ENCODE results near the gene ADAMTS9. TPM values are rescaled to one million over a fixed set of nuclear protein-coding genes. Genes with fewer than 3 reads are reported as not detected.

The ADAMTS9 gene
- total RNA-seq, 1 donor from 2014 or later, result 47.7 TPM

- no peaks in the 10 kb centered on the region for H4K20me1 ChIP-seq (ENCODE audit: low read depth)
- H2AFZ ChIP-seq (replicated peaks), result no peak overlapping the region
- Mint-ChIP-seq H3K27ac (no peak overlapping the region), H3K36me3 (peaks cover 6% of the 10 kb centered on the region), H3K9me3 (no peaks in the 10 kb centered on the region), H3K4me1 (peaks cover 13% of the 10 kb centered on the region), H3K27me3 (ENCODE audit: insufficient read depth, low read depth) (no peaks in the 10 kb centered on the region), H3K4me3 (no peak overlapping the region)
- H3K27me3 ChIP-seq, result peaks cover 25% of the 10 kb centered on the region
- peak; percentile 79 for DNase-seq (ENCODE audit: low spot score)
- no peaks in the 10 kb centered on the region for H3K36me3 ChIP-seq
- H3K4me2 ChIP-seq, result no peak overlapping the region
- H3K9me3 ChIP-seq (ENCODE audit: low read depth), result no peaks in the 10 kb centered on the region
- TF ChIP-seq EZH2 (IDR thresholded peaks at IDR 0.05), result no peak
- TF ChIP-seq CTCF (IDR thresholded peaks at IDR 0.05), result peak; percentile 82
- TF ChIP-seq EZH2phosphoT487 (IDR thresholded peaks at IDR 0.05), result no peak
- no peak overlapping the region for H3K4me3 ChIP-seq
- H3K4me1 ChIP-seq, result peaks cover 10% of the 10 kb centered on the region
- H3F3A ChIP-seq (ENCODE audit: low read depth), result peaks cover 8% of the 10 kb centered on the region
- no peaks in the 10 kb centered on the region for H3K79me2 ChIP-seq (ENCODE audit: low read depth)
- H3K9ac ChIP-seq, result no peak overlapping the region
- no peak overlapping the region for H3K27ac ChIP-seq
Observed at GRCh38 chr3:64530434-64531049, 157.3 kb downstream of the ADAMTS9 start.

GRCh38 chr3:64523324-64523723, 164.5 kb downstream of the ADAMTS9 start:
- Histone ChIP-seq H3K36me3 (peaks cover 13% of the 10 kb centered on the region), H4K20me1 (ENCODE audit: low read depth) (no peaks in the 10 kb centered on the region), H3K79me2 (ENCODE audit: low read depth) (no peaks in the 10 kb centered on the region), H3K9ac (no peak overlapping the region), H3K27me3 (no peaks in the 10 kb centered on the region), H2AFZ (replicated peaks) (no peak overlapping the region), H3K4me2 (no peak overlapping the region), H3K27ac (no peak overlapping the region), H3K4me3 (no peak overlapping the region), H3F3A (ENCODE audit: low read depth) (no peaks in the 10 kb centered on the region), H3K4me1 (no peaks in the 10 kb centered on the region), H3K9me3 (ENCODE audit: low read depth) (peaks cover 4% of the 10 kb centered on the region)
- no peaks in the 10 kb centered on the region for H3K27me3 Mint-ChIP-seq (ENCODE audit: insufficient read depth, low read depth)
- DNase-seq (ENCODE audit: low spot score), result no peak
- H3K36me3 Mint-ChIP-seq, result peaks cover 37% of the 10 kb centered on the region
- no peak overlapping the region for H3K4me3 Mint-ChIP-seq
- no peak overlapping the region for H3K27ac Mint-ChIP-seq
- no peak for TF ChIP-seq EZH2 (IDR thresholded peaks at IDR 0.05)
- TF ChIP-seq EZH2phosphoT487 (IDR thresholded peaks at IDR 0.05), result no peak
- TF ChIP-seq CTCF (IDR thresholded peaks at IDR 0.05), result no peak
- H3K4me1 Mint-ChIP-seq, result peaks cover 7% of the 10 kb centered on the region
- peaks cover 10% of the 10 kb centered on the region for H3K9me3 Mint-ChIP-seq

GRCh38 chr3:64520334-64520733, 167.5 kb downstream of the ADAMTS9 start:
- H3K9me3 ChIP-seq (ENCODE audit: low read depth), result peaks cover 4% of the 10 kb centered on the region
- no peak overlapping the region for H3K4me3 Mint-ChIP-seq
- peaks cover 7% of the 10 kb centered on the region for H3K4me1 Mint-ChIP-seq
- no peaks in the 10 kb centered on the region for H3F3A ChIP-seq (ENCODE audit: low read depth)
- no peaks in the 10 kb centered on the region for H3K4me1 ChIP-seq
- H3K27me3 ChIP-seq, result no peaks in the 10 kb centered on the region
- H3K27me3 Mint-ChIP-seq (ENCODE audit: insufficient read depth, low read depth), result no peaks in the 10 kb centered on the region
- no peak for DNase-seq (ENCODE audit: low spot score)
- H3K9me3 Mint-ChIP-seq, result peaks cover 14% of the 10 kb centered on the region
- H3K9ac ChIP-seq, result no peak overlapping the region
- H3K27ac ChIP-seq, result no peak overlapping the region
- H3K36me3 Mint-ChIP-seq, result peaks cover 48% of the 10 kb centered on the region
- no peak overlapping the region for H3K27ac Mint-ChIP-seq
- TF ChIP-seq CTCF (IDR thresholded peaks at IDR 0.05), result no peak
- no peak overlapping the region for H3K4me2 ChIP-seq
- no peaks in the 10 kb centered on the region for H4K20me1 ChIP-seq (ENCODE audit: low read depth)
- no peak overlapping the region for H3K4me3 ChIP-seq
- no peaks in the 10 kb centered on the region for H3K79me2 ChIP-seq (ENCODE audit: low read depth)
- H2AFZ ChIP-seq (replicated peaks), result no peak overlapping the region
- peaks cover 13% of the 10 kb centered on the region for H3K36me3 ChIP-seq

Data from neural progenitor cell (in vitro differentiated cells).